HG02981 (cell line): ENCODE results near the gene RAD23A.
A peak's percentile ranks its signal among the peaks of the same experiment; 100 is the strongest.
"Not testable (repeated sequence)": the region's sequence is repeated elsewhere in the genome, so short reads cannot be mapped to it uniquely, and the experiment has no call there.

Experiments used
- ATAC-seq: cut with Tn5 transposase; IDR thresholded peaks from one replicate; pipeline ENCODE4 v1.9.1; 2021; ENCODE audit warnings: mild to moderate bottlenecking, moderate library complexity; ENCODE audit not compliant: unreplicated experiment

RAD23A gene

GRCh38 chr19:12954612-12954962, 8.9 kb downstream of the RAD23A start:
- no peak for ATAC-seq

- not testable (repeated sequence) for ATAC-seq
Measured at GRCh38 chr19:12955575-12955974, 9.9 kb downstream of the RAD23A start.

- no peak for ATAC-seq
Measured at GRCh38 chr19:12955996-12956395, 10.3 kb downstream of the RAD23A start.

GRCh38 chr19:12956446-12957388, 11.1 kb downstream of the RAD23A start, which contains the start of gene GADD45GIP1:
Gene GADD45GIP1, minus strand, starts transcription at chr19:12957223. Its CDS starts 11 bp downstream, at chr19:12957212.
- peak; percentile 71 for ATAC-seq

GRCh38 chr19:12957389-12957952, 11.8 kb downstream of the RAD23A start:
- ATAC-seq = not testable (repeated sequence)

- no peak for ATAC-seq
Measured at GRCh38 chr19:12959481-12959880, 13.8 kb downstream of the RAD23A start.

- ATAC-seq = peak; percentile 57
Measured at GRCh38 chr19:12965017-12965811, 19.6 kb downstream of the RAD23A start.

- ATAC-seq = no peak
Measured at GRCh38 chr19:12965812-12966135, 20.1 kb downstream of the RAD23A start.

- ATAC-seq = no peak
Measured at GRCh38 chr19:12967907-12968306, 22.2 kb downstream of the RAD23A start.

GRCh38 chr19:12969292-12969988, 23.8 kb downstream of the RAD23A start, which contains the start of gene DAND5:
Gene DAND5, plus strand, starts transcription at chr19:12969576. Its CDS starts 85 bp downstream, at chr19:12969661.
- ATAC-seq = no peak

- ATAC-seq = no peak
Measured at GRCh38 chr19:12970070-12970820, 24.6 kb downstream of the RAD23A start.

GRCh38 chr19:12973236-12973635, 27.6 kb downstream of the RAD23A start:
- ATAC-seq = no peak

GRCh38 chr19:12974301-12975220, 28.9 kb downstream of the RAD23A start:
- no peak for ATAC-seq

GRCh38 chr19:12975221-12975741, 29.6 kb downstream of the RAD23A start:
- no peak for ATAC-seq

GRCh38 chr19:12976109-12976508, 30.4 kb downstream of the RAD23A start:
- ATAC-seq = not testable (repeated sequence)

- no peak for ATAC-seq
Measured at GRCh38 chr19:12979974-12980373, 34.3 kb downstream of the RAD23A start.

GRCh38 chr19:12982648-12983047, 37.0 kb downstream of the RAD23A start:
- ATAC-seq = no peak

- no peak for ATAC-seq
Measured at GRCh38 chr19:12983091-12983490, 37.4 kb downstream of the RAD23A start.
